Osteoblast (primary cell): ENCODE results near the gene KCNQ1. TPM values are rescaled to one million over a fixed set of nuclear protein-coding genes. Genes with fewer than 3 reads are reported as not detected.

ENCODE experiments used
- DNase-seq: peaks from one replicate; pipeline ENCODE4 v3.0.0; 2011; ENCODE audit warnings: low spot score, mixed read lengths; ENCODE audit not compliant: insufficient read length; ENCODE audit errors: missing footprints
- H2AFZ ChIP-seq: 2 replicates; pipeline ENCODE4 v1.6.0; 2011; ENCODE audit warnings: mild to moderate bottlenecking, low read length
- H3K27ac ChIP-seq: 2 replicates; pipeline ENCODE4 v1.5.1; 2011; ENCODE audit warnings: mild to moderate bottlenecking, low read depth, low read length, moderate library complexity
- H3K27me3 ChIP-seq: 2 replicates; pipeline ENCODE4 v1.6.0; 2012; ENCODE audit warnings: mild to moderate bottlenecking, control low read depth, inconsistent platforms, low read length, moderate library complexity; ENCODE audit not compliant: insufficient read depth
- H3K36me3 ChIP-seq: 2 replicates; pipeline ENCODE4 v1.5.1; 2011; ENCODE audit warnings: mild to moderate bottlenecking, low read length, control low read depth, moderate library complexity; ENCODE audit not compliant: insufficient read depth
- H3K4me1 ChIP-seq: 2 replicates; pipeline ENCODE4 v1.5.1; 2011; ENCODE audit warnings: mild to moderate bottlenecking, low read length, control low read depth, moderate library complexity; ENCODE audit not compliant: insufficient read depth
- H3K4me2 ChIP-seq: 2 replicates; pipeline ENCODE4 v1.6.0; 2011; ENCODE audit warnings: mild to moderate bottlenecking, low read length; ENCODE audit not compliant: insufficient read depth
- H3K4me3 ChIP-seq: fragments of 200-600 bp; sonication (generic); 3 replicates; pipeline ENCODE4 v1.5.1; 2012; ENCODE audit warnings: mild to moderate bottlenecking, low read length, inconsistent platforms; ENCODE audit not compliant: insufficient read depth
- H3K79me2 ChIP-seq: 2 replicates; pipeline ENCODE4 v1.6.0; 2012; ENCODE audit warnings: mild to moderate bottlenecking, low read length, control low read depth, inconsistent platforms; ENCODE audit not compliant: insufficient read depth
- H3K9me3 ChIP-seq: 2 replicates; pipeline ENCODE4 v1.5.1; 2011; ENCODE audit warnings: low read depth, low read length, control low read depth
- H4K20me1 ChIP-seq: 2 replicates; pipeline ENCODE4 v1.6.0; 2012; ENCODE audit warnings: mild to moderate bottlenecking, low read length, control low read depth; ENCODE audit not compliant: insufficient read depth
- CTCF ChIP-seq: IDR thresholded peaks from 2 replicates; pipeline ENCODE4 v1.5.1; 2011; ENCODE audit warnings: mild to moderate bottlenecking, low read depth, low read length, moderate library complexity; ENCODE audit errors: extremely low read depth
- total RNA-seq: library from RNA; depleted of rRNA; stranded (reverse); fragments of >200 nt; gene quantifications from 2 replicates; pipeline ENCODE4 v1.2.3, GENCODE V29; 2012

KCNQ1 gene
- total RNA-seq, 1 donor, result not detected

DNA sequence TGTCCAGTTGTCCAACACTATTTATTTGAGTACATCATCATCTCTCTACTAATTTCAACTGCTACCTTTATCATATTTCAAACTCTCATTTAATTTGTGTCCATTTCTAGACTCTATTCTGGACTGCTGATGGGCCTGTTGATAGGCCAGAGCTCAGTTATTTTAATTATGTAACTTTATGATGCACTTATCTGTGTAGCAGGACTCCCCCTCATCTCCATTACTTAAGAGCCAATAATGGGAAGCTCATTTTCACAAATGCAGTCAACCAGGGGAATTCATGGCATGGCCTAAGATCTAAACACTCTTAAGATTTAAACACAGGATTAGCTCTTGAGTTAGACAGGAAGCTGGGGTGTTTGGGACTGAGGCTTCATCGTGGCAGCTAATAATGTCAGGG, 233.6 kb downstream of the KCNQ1 start:
- no peak overlapping the region for H3K4me2 ChIP-seq
- H4K20me1 ChIP-seq, result peaks cover 42% of the 10 kb centered on the region
- H3K27ac ChIP-seq, result no peak overlapping the region
- H3K9me3 ChIP-seq, result no peaks in the 10 kb centered on the region
- no peak for TF ChIP-seq CTCF
- no peaks in the 10 kb centered on the region for H3K27me3 ChIP-seq
- no peaks in the 10 kb centered on the region for H3K4me1 ChIP-seq
- no peak overlapping the region for H2AFZ ChIP-seq
- DNase-seq, result peak; percentile 25
- H3K4me3 ChIP-seq, result no peak overlapping the region
- H3K36me3 ChIP-seq, result peaks cover 2% of the 10 kb centered on the region
- H3K79me2 ChIP-seq, result peaks cover 80% of the 10 kb centered on the region

- Histone ChIP-seq H3K27ac (no peak overlapping the region), H2AFZ (no peak overlapping the region), H3K79me2 (peaks cover 80% of the 10 kb centered on the region), H3K4me1 (no peaks in the 10 kb centered on the region), H3K27me3 (no peaks in the 10 kb centered on the region), H3K4me3 (no peak overlapping the region), H3K9me3 (no peaks in the 10 kb centered on the region), H4K20me1 (peaks cover 47% of the 10 kb centered on the region), H3K4me2 (no peak overlapping the region), H3K36me3 (peaks cover 2% of the 10 kb centered on the region)
- DNase-seq, result peak; percentile 71
- TF ChIP-seq CTCF, result no peak
Measured at GRCh38 chr11:2679011-2679676, 234.3 kb downstream of the KCNQ1 start.

DNA sequence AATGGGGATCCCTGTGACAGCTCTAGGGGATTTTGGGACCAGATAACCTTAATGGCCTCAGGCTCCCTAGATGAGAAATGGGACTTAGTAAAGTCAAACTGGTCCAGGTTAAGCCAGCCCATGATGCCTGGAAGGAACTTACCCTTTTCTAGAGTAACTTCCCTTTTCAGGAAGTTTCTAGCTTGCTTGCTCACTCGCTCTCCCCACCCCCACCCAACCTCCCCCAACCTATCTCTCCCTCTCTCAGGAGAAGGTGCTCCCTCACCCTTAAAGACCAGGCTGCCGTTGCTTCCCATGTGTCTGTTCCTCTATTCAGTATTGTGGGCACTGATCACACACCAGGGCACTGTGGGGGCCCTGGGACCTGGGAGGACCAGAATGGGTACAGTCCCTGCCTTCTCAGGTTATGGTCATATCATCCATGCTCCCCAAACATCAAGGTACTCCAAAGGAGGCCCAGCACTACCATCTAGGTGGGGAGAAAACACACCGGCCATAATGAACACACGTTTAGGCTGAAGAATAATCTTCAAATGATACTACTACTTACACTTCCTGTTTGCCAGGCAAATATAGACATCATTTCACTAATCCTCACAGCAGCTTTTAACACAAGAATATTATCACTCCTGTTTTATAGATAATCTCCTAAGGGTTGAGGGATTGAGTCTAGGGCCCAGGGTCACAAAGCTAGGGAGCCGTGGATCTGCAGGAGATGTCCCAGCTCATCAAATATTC, 236.8 kb downstream of the KCNQ1 start:
- TF ChIP-seq CTCF, result no peak
- no peaks in the 10 kb centered on the region for H3K27me3 ChIP-seq
- H3K4me1 ChIP-seq, result peaks cover 3% of the 10 kb centered on the region
- no peak overlapping the region for H2AFZ ChIP-seq
- H3K4me2 ChIP-seq, result no peak overlapping the region
- H3K27ac ChIP-seq, result no peak overlapping the region
- peak; percentile 25 for DNase-seq
- no peak overlapping the region for H3K4me3 ChIP-seq
- peaks cover 52% of the 10 kb centered on the region for H4K20me1 ChIP-seq
- H3K9me3 ChIP-seq, result no peaks in the 10 kb centered on the region
- H3K36me3 ChIP-seq, result peaks cover 13% of the 10 kb centered on the region
- peaks cover 84% of the 10 kb centered on the region for H3K79me2 ChIP-seq

- H3K36me3 ChIP-seq, result peaks cover 13% of the 10 kb centered on the region
- H3K27me3 ChIP-seq, result no peaks in the 10 kb centered on the region
- H3K9me3 ChIP-seq, result no peaks in the 10 kb centered on the region
- H3K27ac ChIP-seq, result no peak overlapping the region
- H3K4me2 ChIP-seq, result no peak overlapping the region
- H3K4me1 ChIP-seq, result peaks cover 3% of the 10 kb centered on the region
- peak; percentile 27 for DNase-seq
- peaks cover 93% of the 10 kb centered on the region for H3K79me2 ChIP-seq
- peaks cover 68% of the 10 kb centered on the region for H4K20me1 ChIP-seq
- H2AFZ ChIP-seq, result no peak overlapping the region
- no peak overlapping the region for H3K4me3 ChIP-seq
- TF ChIP-seq CTCF, result no peak
Measured at GRCh38 chr11:2683806-2684205, 239.0 kb downstream of the KCNQ1 start.
